ENCODE data around the gene DUSP28.

Gene DUSP28

DNA sequence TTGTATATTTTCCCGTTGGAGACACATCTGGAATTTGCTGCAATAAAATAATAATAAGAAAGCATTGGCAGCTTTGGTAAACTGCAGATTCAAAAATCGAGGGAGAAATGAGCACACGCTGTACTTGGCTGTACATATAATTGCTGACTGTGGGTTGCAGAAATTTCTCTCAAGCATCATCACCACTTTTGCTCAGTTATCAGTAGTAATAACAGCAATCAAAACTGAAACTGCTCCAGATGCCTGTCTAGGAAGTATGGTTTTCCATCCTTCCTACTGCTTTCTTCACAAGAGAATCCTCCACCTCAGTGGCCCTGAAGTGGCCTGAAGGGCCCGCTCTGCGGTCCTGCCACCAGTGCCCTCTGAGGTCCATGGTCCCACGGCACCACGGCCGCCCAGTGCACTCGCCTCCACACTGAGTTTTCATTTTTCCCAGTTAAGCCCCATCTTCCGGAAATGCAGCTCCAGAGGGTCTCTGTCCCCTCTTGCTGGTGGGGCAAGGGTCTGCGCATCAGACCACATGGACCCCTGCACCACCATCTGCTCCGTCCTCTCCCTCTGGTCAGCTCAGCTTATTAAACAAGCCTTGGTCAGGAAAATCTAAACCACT, 3.9 kb downstream of the DUSP28 start:
- H3K4me3 ChIP-seq (ENCODE audit: low read depth, low read length): no peak overlapping the region
- ChIA-PET CTCF (interaction anchor here (0.5 to 3.8 kb wide), 4 partner anchors 16 to 50 kb away, joined by 4 to 33 read pairs (median 7); no protein-coding TSS in a partner anchor), POLR2A (interaction anchor here (1.7 to 3.8 kb wide), 2 partner anchors 22 to 23 kb away, joined by 9 to 46 read pairs; partner anchors contain the start of gene CAPN10)
- peaks cover 0 to 22% of the 10 kb centered on the region in 2 experiments; a peak in 1 of 3 replicates for H3K36me3 ChIP-seq (ENCODE audit: control insufficient read depth in 2 of 2, insufficient read depth in 1 of 2, low read length in 2 of 2)
- TF ChIP-seq ZNF433 (tag by site-specific recombination; IDR thresholded peaks at IDR 0.05; ENCODE audit: low read depth): no peak
- TF ChIP-seq, protein P1, sequence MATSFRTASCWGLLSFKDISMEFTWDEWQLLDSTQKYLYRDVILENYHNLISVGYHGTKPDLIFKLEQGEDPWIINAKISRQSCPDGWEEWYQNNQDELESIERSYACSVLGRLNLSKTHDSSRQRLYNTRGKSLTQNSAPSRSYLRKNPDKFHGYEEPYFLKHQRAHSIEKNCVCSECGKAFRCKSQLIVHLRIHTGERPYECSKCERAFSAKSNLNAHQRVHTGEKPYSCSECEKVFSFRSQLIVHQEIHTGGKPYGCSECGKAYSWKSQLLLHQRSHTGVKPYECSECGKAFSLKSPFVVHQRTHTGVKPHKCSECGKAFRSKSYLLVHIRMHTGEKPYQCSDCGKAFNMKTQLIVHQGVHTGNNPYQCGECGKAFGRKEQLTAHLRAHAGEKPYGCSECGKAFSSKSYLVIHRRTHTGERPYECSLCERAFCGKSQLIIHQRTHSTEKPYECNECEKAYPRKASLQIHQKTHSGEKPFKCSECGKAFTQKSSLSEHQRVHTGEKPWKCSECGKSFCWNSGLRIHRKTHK (tag by site-specific recombination; IDR thresholded peaks at IDR 0.05): no peak
- TF ChIP-seq FEZF1 (tag by site-specific recombination; IDR thresholded peaks at IDR 0.05): no peak
- TF ChIP-seq ZNF416 (tag by site-specific recombination; IDR thresholded peaks at IDR 0.05): no peak
- TF ChIP-seq ZNF544 (tag by site-specific recombination; IDR thresholded peaks at IDR 0.05): no peak
- no peak for TF ChIP-seq ZNF626 (tag by site-specific recombination; IDR thresholded peaks at IDR 0.05)
- TF ChIP-seq ZNF776 (tag by site-specific recombination; IDR thresholded peaks at IDR 0.05; ENCODE audit: borderline replicate concordance): no peak
- TF ChIP-seq ZNF549 (tag by site-specific recombination; IDR thresholded peaks at IDR 0.05): no peak
- H3K4me1 ChIP-seq (ENCODE audit: control insufficient read depth, insufficient read depth, low read length): peaks cover 8% of the 10 kb centered on the region
- H3K27ac ChIP-seq (ENCODE audit: extremely low read depth, low read depth, low read length): no peak overlapping the region
- no peaks in the 10 kb centered on the region for H3K9me3 ChIP-seq (ENCODE audit: control insufficient read depth, insufficient read depth, low read depth, low read length)

GRCh38 chr2:240564561-240565332, 4.6 kb downstream of the DUSP28 start:
- H3K27ac ChIP-seq (ENCODE audit: extremely low read depth, low read depth, low read length): peak overlapping the region; percentile 76; the same call in 1 of the 2 replicates
- H3K9me3 ChIP-seq (ENCODE audit: control insufficient read depth, insufficient read depth, low read depth, low read length): no peaks in the 10 kb centered on the region
- H3K36me3 ChIP-seq (ENCODE audit: control insufficient read depth in 2 of 2, insufficient read depth in 1 of 2, low read length in 2 of 2): peaks cover 0 to 21% of the 10 kb centered on the region in 2 experiments; a peak in 1 of 3 replicates
- no peak for TF ChIP-seq ZNF202 (tag by site-specific recombination; IDR thresholded peaks at IDR 0.05; ENCODE audit: borderline replicate concordance)
- TF ChIP-seq, protein P2, sequence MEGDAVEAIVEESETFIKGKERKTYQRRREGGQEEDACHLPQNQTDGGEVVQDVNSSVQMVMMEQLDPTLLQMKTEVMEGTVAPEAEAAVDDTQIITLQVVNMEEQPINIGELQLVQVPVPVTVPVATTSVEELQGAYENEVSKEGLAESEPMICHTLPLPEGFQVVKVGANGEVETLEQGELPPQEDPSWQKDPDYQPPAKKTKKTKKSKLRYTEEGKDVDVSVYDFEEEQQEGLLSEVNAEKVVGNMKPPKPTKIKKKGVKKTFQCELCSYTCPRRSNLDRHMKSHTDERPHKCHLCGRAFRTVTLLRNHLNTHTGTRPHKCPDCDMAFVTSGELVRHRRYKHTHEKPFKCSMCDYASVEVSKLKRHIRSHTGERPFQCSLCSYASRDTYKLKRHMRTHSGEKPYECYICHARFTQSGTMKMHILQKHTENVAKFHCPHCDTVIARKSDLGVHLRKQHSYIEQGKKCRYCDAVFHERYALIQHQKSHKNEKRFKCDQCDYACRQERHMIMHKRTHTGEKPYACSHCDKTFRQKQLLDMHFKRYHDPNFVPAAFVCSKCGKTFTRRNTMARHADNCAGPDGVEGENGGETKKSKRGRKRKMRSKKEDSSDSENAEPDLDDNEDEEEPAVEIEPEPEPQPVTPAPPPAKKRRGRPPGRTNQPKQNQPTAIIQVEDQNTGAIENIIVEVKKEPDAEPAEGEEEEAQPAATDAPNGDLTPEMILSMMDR (tag by site-specific recombination; IDR thresholded peaks at IDR 0.05): peak; percentile 15; the same call in 1 of the 2 replicates
- CTCF ChIA-PET: interaction anchor here (0.5 to 3.8 kb wide), 5 partner anchors 16 to 1526 kb away, joined by 3 to 33 read pairs (median 4); no protein-coding TSS in a partner anchor
- POLR2A ChIA-PET: interaction anchor here (2.2 to 3.8 kb wide), 2 partner anchors 16 to 22 kb away, joined by 15 to 46 read pairs; partner anchors contain the start of gene CAPN10
- peaks cover 6% of the 10 kb centered on the region for H3K4me1 ChIP-seq (ENCODE audit: control insufficient read depth, insufficient read depth, low read length)
- no peak overlapping the region for H3K4me3 ChIP-seq (ENCODE audit: low read depth, low read length)

DNA sequence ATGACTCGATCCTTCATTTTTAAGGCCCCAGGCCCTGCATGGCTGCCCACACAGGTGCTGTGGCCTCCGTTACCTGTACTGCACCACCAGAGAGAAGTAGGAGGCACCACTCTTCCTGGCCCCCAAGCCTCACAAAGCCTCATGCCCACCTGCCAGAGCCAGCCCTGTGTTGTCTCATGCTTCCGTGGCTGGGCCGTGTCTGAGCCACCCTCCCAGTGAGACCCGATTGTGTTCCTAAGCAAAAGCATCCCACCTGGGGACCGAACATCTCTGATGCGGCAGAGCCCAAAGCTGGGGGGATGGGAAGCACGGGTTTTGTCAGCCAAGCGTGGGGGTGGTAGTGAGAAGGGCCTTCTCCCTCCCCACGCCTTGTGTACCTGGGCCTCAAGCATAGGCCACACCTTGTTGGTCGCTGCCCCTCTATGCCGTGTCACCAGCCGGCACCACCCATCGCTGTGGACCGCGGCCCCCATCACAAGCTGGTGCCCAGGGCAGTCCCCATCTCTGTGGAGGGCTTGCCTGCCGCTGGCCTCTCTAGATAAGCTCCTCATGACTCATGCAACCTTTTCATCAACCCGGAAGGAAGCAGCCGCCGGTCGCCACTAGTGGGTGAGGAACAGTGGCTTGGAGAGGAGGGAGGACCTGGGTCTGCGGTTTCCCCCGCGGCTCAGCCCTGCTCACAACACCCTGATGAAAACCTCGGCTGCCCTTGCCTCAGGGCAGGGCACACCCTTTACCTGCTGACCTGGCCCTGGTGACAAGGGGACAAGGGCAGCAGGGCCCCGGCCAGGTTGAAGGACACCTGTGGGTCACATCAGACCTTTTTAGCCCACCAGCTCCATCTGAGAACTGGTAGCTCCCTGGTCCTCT, 5.4 kb downstream of the DUSP28 start:
- H3K4me1 ChIP-seq (ENCODE audit: control insufficient read depth, insufficient read depth, low read length): peaks cover 4% of the 10 kb centered on the region
- H3K27ac ChIP-seq (ENCODE audit: extremely low read depth, low read depth, low read length): peak overlapping the region; percentile 76
- peak overlapping the region; percentile 38 for H3K4me3 ChIP-seq (ENCODE audit: low read depth, low read length)
- ChIA-PET CTCF (interaction anchor here (0.6 to 3.8 kb wide), 12 partner anchors 15 to 1526 kb away, joined by 3 to 34 read pairs (median 4); partner anchors contain the start of gene CAPN10), POLR2A (interaction anchor here (0.6 to 3.8 kb wide), 6 partner anchors 13 to 239 kb away, joined by 3 to 46 read pairs (median 4); partner anchors contain the start of gene CAPN10)
- no peaks in the 10 kb centered on the region for H3K9me3 ChIP-seq (ENCODE audit: control insufficient read depth, insufficient read depth, low read depth, low read length)
- H3K36me3 ChIP-seq (ENCODE audit: control insufficient read depth in 2 of 2, insufficient read depth in 1 of 2, low read length in 2 of 2): peaks cover 0 to 21% of the 10 kb centered on the region in 2 experiments; a peak in 1 of 3 replicates
- TF ChIP-seq, protein P3, sequence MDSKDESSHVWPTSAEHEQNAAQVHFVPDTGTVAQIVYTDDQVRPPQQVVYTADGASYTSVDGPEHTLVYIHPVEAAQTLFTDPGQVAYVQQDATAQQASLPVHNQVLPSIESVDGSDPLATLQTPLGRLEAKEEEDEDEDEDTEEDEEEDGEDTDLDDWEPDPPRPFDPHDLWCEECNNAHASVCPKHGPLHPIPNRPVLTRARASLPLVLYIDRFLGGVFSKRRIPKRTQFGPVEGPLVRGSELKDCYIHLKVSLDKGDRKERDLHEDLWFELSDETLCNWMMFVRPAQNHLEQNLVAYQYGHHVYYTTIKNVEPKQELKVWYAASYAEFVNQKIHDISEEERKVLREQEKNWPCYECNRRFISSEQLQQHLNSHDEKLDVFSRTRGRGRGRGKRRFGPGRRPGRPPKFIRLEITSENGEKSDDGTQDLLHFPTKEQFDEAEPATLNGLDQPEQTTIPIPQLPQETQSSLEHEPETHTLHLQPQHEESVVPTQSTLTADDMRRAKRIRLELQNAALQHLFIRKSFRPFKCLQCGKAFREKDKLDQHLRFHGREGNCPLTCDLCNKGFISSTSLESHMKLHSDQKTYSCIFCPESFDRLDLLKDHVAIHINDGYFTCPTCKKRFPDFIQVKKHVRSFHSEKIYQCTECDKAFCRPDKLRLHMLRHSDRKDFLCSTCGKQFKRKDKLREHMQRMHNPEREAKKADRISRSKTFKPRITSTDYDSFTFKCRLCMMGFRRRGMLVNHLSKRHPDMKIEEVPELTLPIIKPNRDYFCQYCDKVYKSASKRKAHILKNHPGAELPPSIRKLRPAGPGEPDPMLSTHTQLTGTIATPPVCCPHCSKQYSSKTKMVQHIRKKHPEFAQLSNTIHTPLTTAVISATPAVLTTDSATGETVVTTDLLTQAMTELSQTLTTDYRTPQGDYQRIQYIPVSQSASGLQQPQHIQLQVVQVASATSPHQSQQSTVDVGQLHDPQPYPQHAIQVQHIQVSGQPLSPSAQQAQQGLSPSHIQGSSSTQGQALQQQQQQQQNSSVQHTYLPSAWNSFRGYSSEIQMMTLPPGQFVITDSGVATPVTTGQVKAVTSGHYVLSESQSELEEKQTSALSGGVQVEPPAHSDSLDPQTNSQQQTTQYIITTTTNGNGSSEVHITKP (tag by site-specific recombination; IDR thresholded peaks at IDR 0.05): peak; percentile 87
- no peak for TF ChIP-seq ZNF302 (tag by site-specific recombination; IDR thresholded peaks at IDR 0.05; ENCODE audit: low read depth)
- TF ChIP-seq ZEB2 (tag by site-specific recombination; IDR thresholded peaks at IDR 0.05): peak; percentile 53; the same call in 1 of the 2 replicates
- peak; percentile 56; the same call in 1 of the 2 replicates for TF ChIP-seq ZBTB20 (tag by site-specific recombination; IDR thresholded peaks at IDR 0.05)
- TF ChIP-seq ZNF394 (tag by site-specific recombination; IDR thresholded peaks at IDR 0.05; ENCODE audit: borderline replicate concordance): 0 out of 2 replicates have a peak, but pooled peaks have one; percentile 13
- TF ChIP-seq ZNF362 (tag by site-specific recombination; IDR thresholded peaks at IDR 0.05): no peak
- TF ChIP-seq ZNF677 (tag by site-specific recombination; IDR thresholded peaks at IDR 0.05): no peak
- TF ChIP-seq SCRT2 (tag by site-specific recombination; IDR thresholded peaks at IDR 0.05): peak; percentile 80

Measured in HEK293 (cell line).